Measurements from ENCODE around the gene ATP8A2.
"Not testable (repeated sequence)": the region's sequence is repeated elsewhere in the genome, so short reads cannot be mapped to it uniquely, and the experiment has no call there.

ATP8A2 gene

DNA sequence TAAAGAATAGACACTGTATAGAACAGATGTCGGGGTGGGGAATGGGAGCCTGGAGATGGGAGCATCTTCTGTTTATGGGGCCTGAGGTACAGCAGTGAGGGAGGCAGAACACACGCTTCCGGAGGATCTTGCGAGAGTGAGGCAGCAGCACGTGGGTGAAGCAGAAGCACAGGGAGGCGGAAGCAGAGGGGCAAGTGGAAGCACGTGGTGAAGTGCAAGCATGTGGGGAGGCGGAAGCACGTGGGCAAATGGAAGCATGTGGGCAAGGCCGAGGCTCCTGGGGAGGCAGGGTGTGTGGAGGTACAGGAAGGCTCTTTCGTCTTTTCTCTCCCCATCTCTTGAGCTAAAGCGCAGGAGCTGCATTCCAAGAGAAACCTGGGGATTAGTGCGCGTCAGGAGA lies 198.4 kb downstream of the ATP8A2 start:
- no peak for DNase-seq

DNA sequence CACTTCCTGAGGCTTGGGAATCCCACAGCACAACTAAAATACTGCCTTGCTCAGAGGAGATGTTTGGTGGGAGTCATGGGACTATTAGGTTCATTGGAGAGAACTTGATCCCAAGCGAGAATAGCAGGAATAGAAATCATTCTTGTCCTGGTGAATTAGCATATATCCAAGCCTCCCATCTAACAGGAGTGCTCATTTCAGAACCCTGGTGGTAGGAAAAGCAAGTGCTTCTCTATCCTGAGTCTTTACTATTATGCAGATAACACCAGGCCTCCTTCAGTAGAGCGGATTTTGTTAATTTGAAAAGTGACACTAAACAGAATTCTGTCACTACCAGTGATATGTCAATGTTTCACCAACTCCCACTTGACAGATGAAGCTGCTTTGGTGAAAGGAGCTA lies 199.5 kb downstream of the ATP8A2 start:
- no peak for DNase-seq

DNA sequence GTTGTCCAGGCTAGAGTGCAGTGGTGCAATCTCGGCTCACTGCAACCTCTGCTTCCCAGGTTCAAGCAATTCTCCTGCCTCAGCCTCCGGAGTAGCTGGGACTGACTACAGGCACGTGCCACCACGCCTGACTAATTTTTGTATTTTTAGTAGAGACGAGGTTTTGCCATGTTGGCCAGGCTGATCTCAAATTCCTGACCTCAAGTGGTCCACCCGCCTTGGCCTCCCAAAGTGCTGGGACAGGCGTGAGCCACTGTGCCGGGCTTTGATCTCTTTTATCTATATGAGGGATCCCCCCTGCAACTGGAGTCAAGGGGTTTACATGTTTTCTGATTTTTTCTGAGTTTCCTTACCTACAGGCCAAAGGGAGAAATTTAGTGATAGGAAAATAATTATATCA lies 200.4 kb downstream of the ATP8A2 start:
- not testable (repeated sequence) for DNase-seq

DNA sequence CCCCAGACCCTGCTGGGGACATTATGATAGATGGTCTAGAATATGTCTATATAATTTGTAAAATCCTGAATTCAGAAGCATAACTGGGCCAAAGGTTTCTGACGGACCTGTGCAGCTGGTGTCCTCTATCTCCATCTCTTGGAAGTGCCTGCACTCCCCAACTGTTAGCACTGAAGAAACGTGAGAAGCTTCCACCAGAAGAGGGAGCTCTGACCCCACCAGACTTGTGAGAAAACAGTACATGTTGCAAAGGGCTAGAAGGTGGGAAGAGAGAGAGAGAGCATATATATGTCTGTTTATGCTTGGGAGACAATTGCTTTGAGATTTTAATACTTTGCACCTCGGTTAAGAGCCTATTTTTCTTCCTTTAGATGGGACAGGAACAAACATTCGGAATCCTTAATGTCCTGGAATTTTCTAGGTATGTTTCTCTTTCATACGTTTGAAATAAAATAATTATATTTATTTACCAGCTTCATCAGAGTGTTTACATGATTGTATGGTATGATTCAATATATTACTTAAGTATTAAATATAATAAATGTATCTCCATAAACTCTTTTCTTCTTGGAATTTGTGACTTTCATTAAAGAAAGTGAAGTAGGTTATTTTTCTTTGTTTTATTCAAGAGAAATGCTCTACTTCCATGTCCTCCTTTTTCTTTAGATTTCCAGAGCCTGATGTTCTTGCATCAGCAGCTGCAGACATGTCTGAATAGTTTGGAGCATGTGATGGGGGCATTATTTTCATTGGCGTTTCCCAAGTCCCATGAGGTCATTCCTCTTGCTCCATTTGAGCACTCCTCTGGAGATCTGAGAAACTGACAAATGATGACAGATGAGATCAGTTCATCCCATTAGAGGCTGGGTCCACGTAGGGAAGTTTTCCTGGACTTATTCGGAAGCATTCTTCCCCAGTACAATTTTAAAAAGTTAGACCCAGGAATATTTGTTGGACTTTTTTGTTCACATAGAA lies 202.9 kb downstream of the ATP8A2 start:
- peak; percentile 71 for DNase-seq

DNA sequence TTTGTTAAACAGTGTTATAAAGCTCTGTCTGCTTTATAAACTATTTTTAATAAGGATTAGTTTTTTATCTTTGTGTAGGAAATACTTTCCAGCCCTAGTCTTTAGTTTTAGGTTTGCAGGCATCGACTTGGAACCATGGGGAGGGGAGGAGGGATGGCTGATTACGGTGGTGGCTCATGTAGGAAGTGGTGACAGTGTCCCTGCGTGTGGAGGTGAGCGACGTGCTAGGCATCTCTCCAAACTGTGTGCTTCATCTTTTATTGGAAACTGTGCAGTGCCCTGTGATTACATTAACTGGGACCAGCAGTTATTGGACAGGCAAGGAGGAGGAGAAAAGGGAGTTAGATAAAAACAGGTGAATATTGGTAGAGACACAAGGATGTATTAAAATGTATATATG lies 203.8 kb downstream of the ATP8A2 start:
- DNase-seq = no peak

DNA sequence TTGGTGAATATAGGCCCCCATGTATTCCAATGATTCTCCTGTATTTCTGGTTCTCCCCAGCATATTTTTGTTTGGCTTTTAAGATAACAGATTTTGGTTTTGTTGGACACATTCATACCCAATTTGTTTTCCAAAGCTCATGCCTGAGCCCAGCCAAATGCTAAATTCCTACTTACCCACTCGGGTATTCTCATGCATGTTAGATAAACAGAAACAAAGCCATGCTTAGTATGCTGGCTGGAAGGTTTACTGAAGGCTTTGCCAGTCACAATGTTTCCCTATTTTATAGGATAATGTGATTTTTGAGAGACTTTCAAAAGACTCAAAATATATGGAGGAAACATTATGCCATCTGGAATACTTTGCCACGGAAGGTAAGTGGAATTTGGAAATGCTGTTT lies 206.8 kb downstream of the ATP8A2 start:
- DNase-seq = no peak

DNA sequence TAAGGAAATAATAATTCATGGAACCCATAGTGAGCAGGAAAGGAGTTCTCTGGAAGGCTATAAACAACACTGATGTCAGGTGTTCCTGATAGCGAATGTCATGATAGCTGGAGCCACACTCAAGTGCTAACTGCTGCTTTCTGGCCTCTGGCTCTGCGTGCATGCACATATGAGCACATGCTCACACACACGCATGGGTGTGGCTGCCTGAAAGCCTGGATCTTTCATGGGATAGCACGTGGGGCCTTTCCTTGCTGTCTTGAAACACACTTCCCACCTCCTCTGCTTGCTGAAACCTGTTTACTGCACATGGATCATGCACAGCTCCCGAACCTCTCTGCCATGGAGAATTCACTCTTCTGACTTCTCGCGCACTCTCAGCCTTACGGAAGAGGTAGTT lies 207.4 kb downstream of the ATP8A2 start:
- no peak for DNase-seq

DNA sequence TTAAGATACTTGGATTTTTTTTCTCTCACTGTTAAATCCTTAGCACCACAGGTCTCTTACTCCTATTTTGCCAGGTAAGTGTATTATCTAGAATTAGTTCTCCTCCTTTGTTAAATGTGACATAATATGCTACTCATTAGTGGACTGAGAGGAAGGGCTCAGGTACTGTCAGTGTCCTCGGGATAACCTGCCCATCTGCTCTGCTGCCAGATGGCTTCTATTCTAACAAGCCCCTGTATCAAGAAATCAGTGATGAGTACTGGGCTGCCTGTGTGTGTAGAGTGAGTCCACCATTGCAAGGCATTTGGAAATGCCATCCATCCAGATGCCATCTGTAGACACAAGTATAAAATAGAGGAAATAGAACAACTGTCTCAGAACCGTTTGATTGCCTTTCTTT lies 209.6 kb downstream of the ATP8A2 start:
- no peak for DNase-seq

DNA sequence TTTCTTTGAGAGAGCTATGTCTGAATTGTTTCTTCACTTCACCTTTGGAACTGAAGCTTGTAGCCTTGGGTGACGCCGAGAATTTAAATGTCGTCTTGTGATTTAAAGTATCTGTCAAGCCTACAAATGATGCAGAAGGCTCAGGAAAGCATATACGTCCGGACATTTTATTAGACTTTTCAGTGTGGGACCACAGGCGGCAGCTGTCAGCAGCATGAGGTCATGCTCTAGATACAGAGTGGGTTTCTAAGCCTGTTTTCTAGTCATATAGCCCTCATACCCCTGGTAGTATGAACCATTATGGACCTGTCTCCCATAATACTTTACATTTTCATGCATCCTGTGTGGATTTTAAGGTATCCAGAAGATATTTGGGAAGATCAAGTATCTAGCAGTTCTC lies 212.3 kb downstream of the ATP8A2 start:
- DNase-seq = no peak

DNA sequence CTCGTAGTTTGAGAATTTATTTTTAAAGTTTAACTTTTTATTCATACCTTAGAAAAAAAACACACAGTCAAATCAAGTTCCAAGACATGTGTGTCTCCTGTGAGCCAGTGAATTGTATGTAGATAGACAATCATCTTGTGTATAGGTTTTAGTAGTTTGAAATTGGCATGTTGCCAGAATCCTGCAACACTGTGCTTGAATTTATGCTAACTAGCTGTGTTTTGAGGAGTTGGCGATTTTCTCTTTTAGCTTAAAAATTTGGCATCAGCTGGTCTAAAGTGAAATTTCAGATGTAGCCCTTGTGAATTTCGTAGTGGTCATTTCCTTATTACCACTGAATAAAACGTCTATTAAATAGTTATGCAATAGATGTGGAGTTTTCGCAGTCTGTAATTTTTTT lies 213.2 kb downstream of the ATP8A2 start:
- no peak for DNase-seq

DNA sequence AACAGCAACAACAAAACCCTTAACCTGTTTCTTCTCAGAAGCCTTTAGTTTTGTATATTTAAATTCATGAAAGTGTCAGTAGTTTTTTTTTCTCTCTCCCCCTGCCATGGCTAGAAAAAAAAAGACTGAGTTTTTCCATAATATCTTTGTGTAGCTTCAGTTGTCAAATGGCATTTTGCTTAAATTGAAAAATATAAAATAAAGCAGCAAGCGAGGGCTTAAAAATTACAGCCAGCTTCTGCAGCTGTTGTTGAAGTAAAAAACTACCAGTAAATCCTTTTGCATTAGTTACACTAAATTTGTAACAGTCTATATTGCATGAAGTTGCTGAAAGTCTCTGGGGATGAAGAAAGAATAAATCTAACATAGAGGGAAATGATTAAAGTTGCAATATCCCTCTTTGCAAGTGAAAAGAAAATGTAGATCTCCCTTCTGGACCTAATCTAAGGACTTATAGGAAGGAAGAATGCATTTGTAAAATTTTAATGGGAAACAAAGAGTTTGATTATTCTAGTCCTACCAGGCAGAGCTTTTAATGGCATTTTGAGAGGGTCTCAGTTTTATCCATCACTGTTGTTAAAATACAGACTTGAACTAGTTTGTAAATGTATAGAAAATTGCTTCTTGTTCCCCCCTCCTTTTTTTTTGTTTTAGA lies 215.7 kb downstream of the ATP8A2 start:
- DNase-seq = no peak

DNA sequence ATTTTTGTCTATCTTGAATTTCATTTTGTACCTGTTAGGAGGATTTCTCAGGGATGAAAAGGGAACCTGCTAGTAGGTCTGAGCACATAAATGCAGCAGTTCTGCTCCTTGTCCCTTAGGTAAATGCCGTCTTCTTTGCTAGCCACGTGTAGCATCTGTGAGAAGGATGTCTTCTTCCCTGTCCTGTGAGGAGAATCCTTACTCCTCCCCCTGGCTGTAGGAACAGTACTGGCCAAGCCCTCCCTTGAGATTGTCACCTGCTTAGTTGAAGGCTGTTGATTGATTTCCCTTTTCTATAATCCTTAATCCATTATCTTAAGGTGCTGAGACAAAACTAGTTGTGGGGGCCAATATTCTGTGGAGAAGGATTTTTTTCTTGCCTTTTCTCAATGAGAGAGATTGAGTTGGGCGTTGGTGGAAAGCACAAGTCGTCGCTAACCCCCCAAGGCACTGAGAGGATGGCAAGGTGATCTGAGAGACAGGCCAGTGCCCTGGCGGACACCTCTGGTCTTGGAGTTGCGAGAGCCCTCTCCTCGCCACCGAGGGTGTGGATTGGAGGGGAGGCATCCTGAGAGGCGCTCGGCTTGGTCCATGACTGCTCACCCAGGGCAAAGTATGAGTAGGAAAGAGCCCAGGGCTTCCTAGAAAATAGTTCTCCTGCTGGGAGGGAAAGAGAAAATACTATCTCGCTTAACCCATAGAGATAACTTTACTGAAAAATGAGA lies 216.7 kb downstream of the ATP8A2 start:
- no peak for DNase-seq

DNA sequence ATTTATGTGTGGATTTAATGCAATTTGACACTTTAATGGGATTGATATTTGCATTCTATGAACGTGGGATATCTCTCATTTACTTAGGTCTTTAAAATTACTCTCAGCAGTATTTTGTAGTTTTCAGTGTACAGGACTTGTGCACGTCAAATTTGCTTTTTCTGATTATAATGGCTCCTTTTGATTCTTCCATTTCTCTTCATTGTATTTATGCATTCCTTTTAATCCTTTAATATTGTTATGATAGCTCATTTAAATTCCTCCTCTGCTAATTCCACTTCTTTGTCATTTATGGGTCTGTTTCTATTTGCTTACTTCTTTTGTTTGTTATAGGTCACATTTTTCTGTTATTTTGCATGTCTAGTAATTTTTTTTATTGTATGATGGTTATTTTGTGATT lies 226.6 kb downstream of the ATP8A2 start:
- DNase-seq = no peak

DNA sequence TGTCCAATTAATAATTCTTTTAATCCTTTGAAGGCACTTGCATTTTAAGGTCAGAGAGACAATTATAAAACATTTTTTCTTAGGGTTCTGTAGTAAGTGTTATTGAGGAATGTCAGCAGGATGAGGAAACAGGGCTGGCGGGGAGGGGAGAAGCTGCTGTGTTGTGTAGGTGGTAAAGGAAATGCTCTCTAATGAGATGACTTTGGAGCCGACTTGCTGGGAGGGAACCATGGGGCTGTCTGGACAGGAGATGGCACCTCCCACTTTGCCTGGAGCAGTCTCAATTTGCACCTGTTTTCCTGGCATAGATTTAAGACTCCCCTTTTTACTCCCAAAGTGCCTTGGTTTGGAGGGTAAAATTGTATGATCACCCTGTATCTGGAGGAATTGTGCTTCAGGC lies 230.4 kb downstream of the ATP8A2 start:
- DNase-seq = no peak

DNA sequence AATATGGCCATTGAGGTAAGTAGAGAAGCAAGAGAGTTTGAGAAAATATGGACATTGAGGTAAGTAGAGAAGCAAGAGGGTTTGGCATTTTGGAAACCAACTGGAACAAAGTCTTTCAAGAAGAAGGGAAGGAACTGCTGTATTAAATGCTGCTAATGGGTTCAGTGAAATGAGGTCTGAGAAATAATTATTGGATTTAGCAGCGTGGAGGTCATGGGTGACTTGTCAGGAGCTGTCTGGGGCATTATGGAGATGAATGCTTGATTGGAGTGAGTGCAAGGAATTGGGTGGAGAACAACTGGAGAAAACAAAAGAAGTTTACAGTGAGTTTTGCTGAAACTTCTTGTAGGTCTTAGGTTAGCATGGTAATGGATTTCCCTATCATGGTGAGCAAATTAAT lies 232.3 kb downstream of the ATP8A2 start:
- no peak for DNase-seq

DNA sequence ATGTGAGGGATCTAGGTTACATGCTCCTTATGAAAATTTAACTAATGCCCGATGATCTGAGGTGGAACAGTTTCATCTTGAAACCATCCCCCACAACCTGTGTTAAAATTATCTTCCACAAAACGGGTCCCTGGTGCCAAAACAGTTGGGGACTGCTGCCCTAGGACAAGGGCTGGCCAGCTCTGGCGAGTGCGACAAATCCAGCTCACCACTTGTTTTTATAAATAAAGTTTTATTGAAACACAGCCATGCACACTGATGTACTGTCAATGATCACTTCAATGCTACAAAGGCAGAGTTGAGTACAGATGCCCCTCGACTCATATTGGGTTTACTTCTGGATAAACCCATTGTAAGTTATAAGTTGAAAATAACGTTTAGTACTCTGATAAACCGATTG lies 235.3 kb downstream of the ATP8A2 start:
- DNase-seq = no peak

DNA sequence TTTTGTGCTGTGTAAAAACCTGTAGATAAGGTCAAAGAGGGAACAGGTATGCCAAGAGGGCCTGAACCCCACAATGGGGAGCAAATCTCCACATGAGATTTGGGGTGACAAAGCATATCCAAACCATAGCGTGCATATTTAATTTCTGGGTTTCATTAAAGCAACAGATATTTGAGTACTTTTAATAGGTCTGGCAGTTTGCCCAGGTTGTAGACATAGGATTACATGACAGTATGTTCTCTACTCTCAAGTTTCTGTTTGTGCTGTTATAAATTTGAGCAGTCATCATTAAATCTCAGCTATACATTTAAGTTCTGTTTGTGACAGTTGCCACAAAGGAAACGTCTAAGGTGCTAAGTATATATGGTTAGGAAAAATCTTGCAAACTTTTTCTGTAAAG lies 236.4 kb downstream of the ATP8A2 start:
- no peak for DNase-seq

DNA sequence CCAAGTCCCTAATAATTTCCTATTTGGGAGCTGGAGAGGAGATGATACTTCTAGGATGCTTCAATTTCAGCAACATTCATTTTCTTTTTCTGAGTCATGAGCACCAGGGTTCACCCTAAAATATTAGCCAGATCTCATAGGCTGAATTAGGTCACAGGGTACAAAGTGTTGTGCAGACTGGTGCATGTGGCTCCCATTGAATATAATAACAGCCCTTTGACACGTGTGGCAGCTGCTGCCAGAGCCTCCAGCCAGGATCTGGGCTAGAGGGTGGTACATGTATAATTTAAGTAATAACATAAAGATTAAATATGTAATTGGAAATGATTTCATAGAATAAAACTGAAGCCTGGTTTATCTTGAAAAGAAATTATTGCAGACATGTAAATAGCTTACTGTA lies 244.9 kb downstream of the ATP8A2 start:
- DNase-seq = no peak

DNA sequence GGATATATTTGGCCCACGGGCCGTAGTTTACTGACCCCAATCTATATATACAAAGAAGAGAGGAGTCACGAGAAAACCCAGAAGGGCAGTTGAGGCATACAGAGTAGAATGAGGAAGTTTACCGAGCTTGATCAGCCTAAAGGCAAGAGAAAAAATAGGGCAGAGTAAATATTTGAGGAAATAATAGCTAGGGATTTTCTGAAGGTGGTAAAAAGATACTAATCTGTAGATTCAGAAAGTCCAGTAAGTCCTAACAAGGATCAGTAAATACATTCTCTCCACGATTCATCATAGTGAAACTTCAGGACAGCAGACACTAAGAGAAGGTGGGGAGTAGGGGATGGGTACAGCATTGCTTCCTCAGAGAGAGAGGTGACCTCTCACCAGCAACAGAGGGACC lies 248.1 kb downstream of the ATP8A2 start:
- no peak for DNase-seq

DNA sequence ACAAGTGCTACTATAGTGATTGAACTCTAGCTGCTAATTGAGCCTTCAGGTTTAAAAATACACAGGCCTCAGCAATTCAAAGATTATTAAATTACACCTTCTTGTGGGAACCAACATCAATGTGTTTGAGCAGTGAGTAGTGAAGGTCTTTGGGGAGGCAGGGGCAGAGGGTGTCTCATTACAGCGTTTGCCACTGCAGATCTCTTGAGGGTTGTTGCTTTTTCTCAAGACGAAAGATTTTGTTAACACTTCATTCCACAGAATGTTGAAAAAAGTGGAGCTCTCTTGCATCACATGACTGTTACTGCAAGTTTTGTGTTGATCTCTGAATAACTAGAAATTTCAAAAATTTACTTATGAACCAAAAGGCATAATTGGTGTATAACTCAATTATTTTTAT lies 253.6 kb downstream of the ATP8A2 start:
- no peak for DNase-seq

DNA sequence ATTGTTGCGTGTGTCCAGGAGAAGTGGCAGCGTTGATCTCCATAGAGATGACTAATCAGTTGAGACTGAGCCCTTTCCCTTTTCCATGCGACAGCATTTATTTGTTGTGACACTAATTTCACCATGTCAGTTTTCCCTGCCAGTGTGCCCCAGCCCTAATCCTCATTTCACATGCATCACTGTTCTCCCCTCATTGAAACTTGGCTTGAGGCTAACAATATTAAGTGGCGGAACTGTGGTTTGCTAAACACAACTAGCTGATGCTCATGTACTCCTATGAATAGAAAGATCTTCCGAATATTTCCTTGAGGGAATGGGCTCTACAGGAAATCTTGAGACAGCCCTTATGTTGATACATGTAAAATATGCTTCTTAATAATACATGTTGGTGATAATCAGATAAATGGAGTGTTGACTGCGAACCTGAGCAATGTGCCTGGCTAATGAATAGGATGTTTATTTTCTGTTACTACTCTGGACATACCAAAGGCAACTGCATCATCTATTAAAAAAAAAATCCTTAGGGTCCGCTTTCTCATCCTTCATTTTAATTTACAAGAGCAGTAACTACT lies 258.6 kb downstream of the ATP8A2 start:
- DNase-seq = no peak

DNA sequence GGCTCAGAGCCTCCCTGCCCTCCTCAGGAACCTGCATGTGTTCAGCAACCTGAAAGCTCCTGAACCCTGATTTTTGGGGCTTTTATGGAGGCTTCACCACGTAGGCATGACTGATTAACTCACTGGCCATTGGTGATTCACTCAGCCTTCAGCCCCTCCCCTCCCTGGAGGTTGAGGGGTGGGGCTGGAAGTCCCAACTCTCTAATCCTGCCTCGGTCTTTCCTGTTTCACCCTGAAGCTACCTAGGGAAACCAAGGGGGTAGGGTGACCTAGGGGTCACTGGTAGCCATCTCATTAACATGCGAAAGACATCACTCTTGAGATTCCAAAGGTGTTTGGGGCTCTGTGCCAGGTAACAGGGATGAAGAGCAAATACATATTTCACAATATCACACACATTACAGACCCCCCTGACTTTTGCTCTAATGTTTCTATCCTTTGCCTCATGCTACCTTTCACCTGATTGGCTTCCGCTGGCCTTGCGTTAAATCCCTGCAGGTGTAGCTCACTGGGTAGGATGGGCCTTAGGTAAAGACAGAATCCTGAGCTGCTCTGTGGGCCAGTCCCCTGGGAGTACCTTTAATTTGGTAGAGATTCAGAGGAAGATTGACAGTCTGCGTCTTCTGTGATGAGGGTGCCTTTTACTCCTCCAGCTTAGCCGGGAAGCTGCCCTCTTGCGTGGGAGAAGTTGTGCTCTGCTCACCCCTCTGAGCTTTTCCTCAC lies 260.6 kb downstream of the ATP8A2 start:
- DNase-seq = no peak

DNA sequence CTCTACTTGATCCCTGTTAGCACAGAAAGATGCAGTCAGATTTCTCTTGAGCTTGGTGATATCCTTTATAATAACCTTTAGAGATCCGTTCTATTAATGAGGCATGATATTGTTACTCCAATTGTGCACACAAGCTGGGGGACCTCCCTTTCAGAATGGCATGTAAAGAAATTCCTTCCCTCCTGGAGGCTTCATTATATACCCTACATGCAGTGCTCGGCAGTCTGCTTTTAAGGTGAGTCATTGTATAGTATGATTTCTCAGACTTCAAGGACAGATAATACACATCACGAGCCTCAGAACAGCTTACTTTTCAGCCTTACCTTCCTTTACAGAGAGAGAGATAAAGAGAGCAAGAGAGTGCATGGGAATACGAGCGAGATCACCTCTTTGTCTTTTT lies 261.3 kb downstream of the ATP8A2 start:
- no peak for DNase-seq

Measured in activated gamma-delta T cell treated with Interleukin-2 at 50 U/mL for 16 hours (primary cell).